SK-N-SH treated with all-trans-retinoic acid at 6 μM for 48 hours (cell line): ENCODE data around the gene IQGAP3.

Experiments used
- ATAC-seq: fragments of 200-7000 bp; cut with Tn5 transposase; 3 replicates; pipeline ENCODE4 v1.9.1; 2020; ENCODE audit warnings: mild to moderate bottlenecking, moderate library complexity
- ARNTL ChIP-seq: fragments of 450-650 bp; formaldehyde crosslinking; IDR thresholded peaks from 2 replicates; pipeline ENCODE4 v1.5.0; 2020; ENCODE audit warnings: low read depth, mild to moderate bottlenecking, moderate library complexity, borderline replicate concordance
- BACH2 ChIP-seq: fragments of 250-450 bp; sonication (Bioruptor Pico); IDR thresholded peaks from 2 replicates; pipeline ENCODE4 v1.9.0; 2021; ENCODE audit warnings: mild to moderate bottlenecking, borderline replicate concordance
- CREB5 ChIP-seq: fragments of 250-450 bp; sonication (Bioruptor Pico); IDR thresholded peaks from 2 replicates; pipeline ENCODE4 v1.5.1; 2020; ENCODE audit warnings: low read depth, mild to moderate bottlenecking, moderate library complexity
- CSDC2 ChIP-seq: fragments of 250-450 bp; sonication (Bioruptor Pico); IDR thresholded peaks from 2 replicates; pipeline ENCODE4 v1.5.0; 2020; ENCODE audit warnings: mild to moderate bottlenecking, moderate library complexity
- ESRRG ChIP-seq: fragments of 250-450 bp; sonication (Bioruptor Pico); IDR thresholded peaks from 2 replicates; pipeline ENCODE4 v1.6.1; 2021; ENCODE audit warnings: mild to moderate bottlenecking
- GLIS3 ChIP-seq: fragments of 250-450 bp; sonication (Bioruptor Pico); IDR thresholded peaks from 2 replicates; pipeline ENCODE4 v1.5.0; 2020; ENCODE audit warnings: mild to moderate bottlenecking, moderate library complexity
- ISL1 ChIP-seq: fragments of 250-450 bp; sonication (Bioruptor Pico); IDR thresholded peaks from 2 replicates; pipeline ENCODE4 v2.1.2; 2022; ENCODE audit warnings: mild to moderate bottlenecking, moderate library complexity
- OSR1 ChIP-seq: fragments of 250-450 bp; sonication (Bioruptor Pico); IDR thresholded peaks from 2 replicates; pipeline ENCODE4 v1.8.0; 2022; ENCODE audit warnings: moderate library complexity, mild to moderate bottlenecking, inconsistent platforms
- PPARA ChIP-seq: fragments of 250-450 bp; sonication (Bioruptor Pico); IDR thresholded peaks from 2 replicates; pipeline ENCODE4 v1.5.0; 2020; ENCODE audit warnings: mild to moderate bottlenecking, borderline replicate concordance
- RARB ChIP-seq: fragments of 250-450 bp; sonication (Bioruptor Pico); IDR thresholded peaks from 2 replicates; pipeline ENCODE4 v1.8.0; 2021; ENCODE audit warnings: mild to moderate bottlenecking, moderate library complexity
- SNAI2 ChIP-seq: fragments of 250-450 bp; sonication (Bioruptor Pico); IDR thresholded peaks from 2 replicates; pipeline ENCODE4 v1.5.0; 2020; ENCODE audit warnings: mild to moderate bottlenecking, moderate library complexity
- TCF4 ChIP-seq: fragments of 250-450 bp; sonication (Bioruptor Pico); IDR thresholded peaks from 2 replicates; pipeline ENCODE4 v1.8.0; 2021; ENCODE audit warnings: mild to moderate bottlenecking, moderate library complexity, borderline replicate concordance
- TOX ChIP-seq: fragments of 250-450 bp; sonication (Bioruptor Pico); IDR thresholded peaks from 2 replicates; pipeline ENCODE4 v1.8.0; 2021; ENCODE audit warnings: mild to moderate bottlenecking, moderate library complexity, borderline replicate concordance
- ZC3H10 ChIP-seq: fragments of 250-450 bp; sonication (Bioruptor Pico); IDR thresholded peaks from 2 replicates; pipeline ENCODE4 v1.5.1; 2021; ENCODE audit warnings: mild to moderate bottlenecking, moderate library complexity
- ZFP3 ChIP-seq: fragments of 250-450 bp; sonication (Bioruptor Pico); IDR thresholded peaks from 2 replicates; pipeline ENCODE4 v1.5.0; 2020; ENCODE audit warnings: mild to moderate bottlenecking, moderate library complexity
- ZFP30 ChIP-seq: fragments of 450-650 bp; formaldehyde crosslinking; IDR thresholded peaks from 2 replicates; pipeline ENCODE4 v1.5.0; 2022; ENCODE audit warnings: mild to moderate bottlenecking, moderate library complexity
- ZNF565 ChIP-seq: fragments of 450-650 bp; formaldehyde crosslinking; conservative IDR thresholded peaks from 2 replicates; pipeline ENCODE4 v1.5.0; 2020; ENCODE audit warnings: low read depth, mild to moderate bottlenecking, moderate library complexity
- ZNF70 ChIP-seq: fragments of 450-650 bp; formaldehyde crosslinking; IDR thresholded peaks from 2 replicates; pipeline ENCODE4 v1.5.0; 2020; ENCODE audit warnings: mild to moderate bottlenecking, moderate library complexity
- ZNF8 ChIP-seq: fragments of 450-650 bp; formaldehyde crosslinking; IDR thresholded peaks from 2 replicates; pipeline ENCODE4 v1.5.0; 2020; ENCODE audit warnings: mild to moderate bottlenecking, moderate library complexity
- TF ChIP-seq, protein P1 (sequence below): fragments of 250-450 bp; sonication (Bioruptor Pico); IDR thresholded peaks from 2 replicates; pipeline ENCODE4 v1.5.0; 2020; ENCODE audit warnings: mild to moderate bottlenecking, moderate library complexity
- TF ChIP-seq, protein P2 (sequence below): fragments of 250-450 bp; sonication (Bioruptor Pico); IDR thresholded peaks from 2 replicates; pipeline ENCODE4 v1.8.0; 2021; ENCODE audit warnings: low read depth, mild to moderate bottlenecking, moderate library complexity, borderline replicate concordance
- TF ChIP-seq, protein P3 (sequence below): fragments of 250-450 bp; sonication (Bioruptor Pico); IDR thresholded peaks from 2 replicates; pipeline ENCODE4 v1.5.1; 2021; ENCODE audit warnings: mild to moderate bottlenecking, moderate library complexity

IQGAP3 gene

DNA sequence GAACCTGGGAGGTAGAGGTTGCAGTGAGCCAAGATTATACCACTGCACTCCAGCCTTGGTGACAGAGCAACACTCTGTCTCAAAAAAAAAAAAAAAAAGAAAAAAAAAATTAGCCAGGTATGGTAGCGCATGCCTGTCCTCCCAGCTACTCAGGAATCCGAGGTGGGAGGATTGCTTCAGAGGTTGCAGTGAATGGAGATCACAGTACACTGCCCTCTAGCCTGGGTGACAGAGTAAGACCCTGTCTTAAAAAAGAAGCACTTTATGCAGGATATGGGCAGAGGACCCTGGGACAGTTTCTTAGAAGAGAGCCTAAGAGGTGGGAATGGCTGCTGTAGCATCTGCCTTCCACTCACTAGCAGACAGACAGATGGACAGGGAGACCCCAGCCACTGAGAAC lies 23.0 kb downstream of the IQGAP3 start:
- TF ChIP-seq, protein P1, sequence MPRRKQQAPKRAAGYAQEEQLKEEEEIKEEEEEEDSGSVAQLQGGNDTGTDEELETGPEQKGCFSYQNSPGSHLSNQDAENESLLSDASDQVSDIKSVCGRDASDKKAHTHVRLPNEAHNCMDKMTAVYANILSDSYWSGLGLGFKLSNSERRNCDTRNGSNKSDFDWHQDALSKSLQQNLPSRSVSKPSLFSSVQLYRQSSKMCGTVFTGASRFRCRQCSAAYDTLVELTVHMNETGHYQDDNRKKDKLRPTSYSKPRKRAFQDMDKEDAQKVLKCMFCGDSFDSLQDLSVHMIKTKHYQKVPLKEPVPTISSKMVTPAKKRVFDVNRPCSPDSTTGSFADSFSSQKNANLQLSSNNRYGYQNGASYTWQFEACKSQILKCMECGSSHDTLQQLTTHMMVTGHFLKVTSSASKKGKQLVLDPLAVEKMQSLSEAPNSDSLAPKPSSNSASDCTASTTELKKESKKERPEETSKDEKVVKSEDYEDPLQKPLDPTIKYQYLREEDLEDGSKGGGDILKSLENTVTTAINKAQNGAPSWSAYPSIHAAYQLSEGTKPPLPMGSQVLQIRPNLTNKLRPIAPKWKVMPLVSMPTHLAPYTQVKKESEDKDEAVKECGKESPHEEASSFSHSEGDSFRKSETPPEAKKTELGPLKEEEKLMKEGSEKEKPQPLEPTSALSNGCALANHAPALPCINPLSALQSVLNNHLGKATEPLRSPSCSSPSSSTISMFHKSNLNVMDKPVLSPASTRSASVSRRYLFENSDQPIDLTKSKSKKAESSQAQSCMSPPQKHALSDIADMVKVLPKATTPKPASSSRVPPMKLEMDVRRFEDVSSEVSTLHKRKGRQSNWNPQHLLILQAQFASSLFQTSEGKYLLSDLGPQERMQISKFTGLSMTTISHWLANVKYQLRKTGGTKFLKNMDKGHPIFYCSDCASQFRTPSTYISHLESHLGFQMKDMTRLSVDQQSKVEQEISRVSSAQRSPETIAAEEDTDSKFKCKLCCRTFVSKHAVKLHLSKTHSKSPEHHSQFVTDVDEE (CRISPR knock-in tag): no peak
- no peak for TF ChIP-seq ISL1 (CRISPR knock-in tag)
- TF ChIP-seq ZC3H10: no peak
- no peak for TF ChIP-seq ZFP3
- no peak for TF ChIP-seq ZNF8 (CRISPR knock-in tag)
- TF ChIP-seq SNAI2 (CRISPR knock-in tag): no peak
- TF ChIP-seq BACH2: no peak
- no peak for TF ChIP-seq ESRRG
- TF ChIP-seq ZNF70 (CRISPR knock-in tag): no peak
- TF ChIP-seq OSR1 (CRISPR knock-in tag): no peak
- TF ChIP-seq TCF4: no peak
- no peak for TF ChIP-seq GLIS3 (CRISPR knock-in tag)
- no peak for TF ChIP-seq RARB (CRISPR knock-in tag)
- TF ChIP-seq, protein P2, sequence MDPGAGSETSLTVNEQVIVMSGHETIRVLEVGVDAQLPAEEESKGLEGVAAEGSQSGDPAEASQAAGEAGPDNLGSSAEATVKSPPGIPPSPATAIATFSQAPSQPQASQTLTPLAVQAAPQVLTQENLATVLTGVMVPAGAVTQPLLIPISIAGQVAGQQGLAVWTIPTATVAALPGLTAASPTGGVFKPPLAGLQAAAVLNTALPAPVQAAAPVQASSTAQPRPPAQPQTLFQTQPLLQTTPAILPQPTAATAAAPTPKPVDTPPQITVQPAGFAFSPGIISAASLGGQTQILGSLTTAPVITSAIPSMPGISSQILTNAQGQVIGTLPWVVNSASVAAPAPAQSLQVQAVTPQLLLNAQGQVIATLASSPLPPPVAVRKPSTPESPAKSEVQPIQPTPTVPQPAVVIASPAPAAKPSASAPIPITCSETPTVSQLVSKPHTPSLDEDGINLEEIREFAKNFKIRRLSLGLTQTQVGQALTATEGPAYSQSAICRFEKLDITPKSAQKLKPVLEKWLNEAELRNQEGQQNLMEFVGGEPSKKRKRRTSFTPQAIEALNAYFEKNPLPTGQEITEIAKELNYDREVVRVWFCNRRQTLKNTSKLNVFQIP (CRISPR knock-in tag): no peak
- no peak for TF ChIP-seq ZNF565 (CRISPR knock-in tag)
- no peak for TF ChIP-seq ZFP30 (CRISPR knock-in tag)
- no peak; the same call in 2 of the 3 replicates for ATAC-seq

DNA sequence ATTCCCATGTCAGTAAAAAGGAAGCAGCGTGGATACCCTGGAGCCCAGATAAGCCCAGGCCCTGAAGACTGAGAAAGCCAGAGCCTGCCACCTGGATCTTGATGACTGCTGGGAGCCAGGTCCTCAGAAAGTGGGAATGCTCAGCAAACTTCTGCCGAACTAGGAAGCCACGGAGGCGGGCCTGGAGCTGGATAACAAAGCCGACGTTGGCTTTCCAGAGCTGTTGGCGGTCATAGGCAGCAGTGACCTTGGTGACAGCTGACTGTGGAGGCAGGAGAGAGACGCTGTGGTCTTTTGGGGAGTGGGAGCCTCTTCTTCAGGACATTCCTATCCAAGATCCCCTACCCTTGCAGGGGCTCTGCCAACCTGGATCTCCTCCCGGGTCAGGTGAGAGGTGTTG lies 24.4 kb downstream of the IQGAP3 start:
- no peak for TF ChIP-seq TOX (CRISPR knock-in tag)
- no peak for TF ChIP-seq SNAI2 (CRISPR knock-in tag)
- no peak for TF ChIP-seq ZFP30 (CRISPR knock-in tag)
- no peak for TF ChIP-seq ZNF8 (CRISPR knock-in tag)
- TF ChIP-seq ESRRG: no peak
- TF ChIP-seq ZNF70 (CRISPR knock-in tag): no peak
- TF ChIP-seq, protein P1 (CRISPR knock-in tag): no peak
- no peak for TF ChIP-seq PPARA (CRISPR knock-in tag)
- TF ChIP-seq ZFP3: no peak
- no peak for TF ChIP-seq OSR1 (CRISPR knock-in tag)
- TF ChIP-seq CREB5 (CRISPR knock-in tag): no peak
- TF ChIP-seq BACH2: no peak
- no peak for TF ChIP-seq ARNTL (CRISPR knock-in tag)
- no peak for TF ChIP-seq ISL1 (CRISPR knock-in tag)
- TF ChIP-seq CSDC2 (CRISPR knock-in tag): no peak
- no peak for TF ChIP-seq GLIS3 (CRISPR knock-in tag)
- no peak for TF ChIP-seq ZNF565 (CRISPR knock-in tag)
- TF ChIP-seq, protein P3, sequence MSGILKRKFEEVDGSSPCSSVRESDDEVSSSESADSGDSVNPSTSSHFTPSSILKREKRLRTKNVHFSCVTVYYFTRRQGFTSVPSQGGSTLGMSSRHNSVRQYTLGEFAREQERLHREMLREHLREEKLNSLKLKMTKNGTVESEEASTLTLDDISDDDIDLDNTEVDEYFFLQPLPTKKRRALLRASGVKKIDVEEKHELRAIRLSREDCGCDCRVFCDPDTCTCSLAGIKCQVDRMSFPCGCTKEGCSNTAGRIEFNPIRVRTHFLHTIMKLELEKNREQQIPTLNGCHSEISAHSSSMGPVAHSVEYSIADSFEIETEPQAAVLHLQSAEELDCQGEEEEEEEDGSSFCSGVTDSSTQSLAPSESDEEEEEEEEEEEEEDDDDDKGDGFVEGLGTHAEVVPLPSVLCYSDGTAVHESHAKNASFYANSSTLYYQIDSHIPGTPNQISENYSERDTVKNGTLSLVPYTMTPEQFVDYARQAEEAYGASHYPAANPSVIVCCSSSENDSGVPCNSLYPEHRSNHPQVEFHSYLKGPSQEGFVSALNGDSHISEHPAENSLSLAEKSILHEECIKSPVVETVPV: no peak
- no peak for TF ChIP-seq ZC3H10
- TF ChIP-seq RARB (CRISPR knock-in tag): no peak
- ATAC-seq: no peak
